ENCODE data around the gene TLE7. TPM values are rescaled to one million over a fixed set of nuclear protein-coding genes. Genes with fewer than 3 reads are reported as not detected.

The TLE7 gene
- total RNA-seq, 1 donor from 2014 or later, result not detected

DNA sequence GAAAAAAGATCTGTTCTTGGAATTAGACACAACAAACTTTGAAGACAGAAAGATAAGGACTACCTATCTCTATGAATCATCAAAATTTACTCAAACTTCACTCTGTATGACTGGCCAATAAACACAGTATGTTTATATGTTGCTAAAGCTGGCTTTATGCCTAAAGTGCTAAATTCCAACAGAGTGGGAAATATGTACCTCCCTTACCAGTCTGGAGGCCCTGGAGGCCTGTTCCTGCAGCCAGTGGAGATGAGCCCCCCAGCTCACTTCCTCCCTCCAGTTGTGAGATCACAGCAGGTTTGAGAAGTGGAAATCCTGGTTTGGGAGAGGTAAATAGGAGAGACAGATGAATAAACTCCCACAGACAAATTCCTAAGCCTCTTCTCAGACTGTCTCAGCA lies 11.2 kb upstream of the TLE7 start:
- H3K9me3 Mint-ChIP-seq (ENCODE audit: low read depth), result peaks cover 64% of the 10 kb centered on the region

DNA sequence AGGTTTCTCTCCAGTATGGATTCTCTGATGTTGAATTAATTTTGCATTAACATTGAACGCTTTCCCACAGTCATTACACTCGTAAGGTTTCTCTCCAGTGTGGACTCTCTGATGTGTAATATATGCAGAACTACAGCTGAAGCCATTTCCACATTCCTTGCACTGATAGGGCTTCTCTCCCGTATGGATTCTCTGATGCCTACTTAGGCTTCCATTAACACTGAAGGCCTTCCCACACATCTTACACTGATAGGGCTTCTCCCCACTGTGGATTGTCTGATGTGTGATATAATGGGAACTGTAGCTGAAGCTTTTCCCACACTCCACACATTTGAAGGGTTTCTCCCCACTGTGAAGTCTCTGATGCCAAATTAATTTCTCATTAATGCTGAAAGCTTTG lies 7.2 kb upstream of the TLE7 start:
- Mint-ChIP-seq H3K27ac (ENCODE audit: unreplicated experiment) (no peak overlapping the region), H3K4me3 (ENCODE audit: unreplicated experiment) (no peak overlapping the region), H3K4me1 (ENCODE audit: low read depth) (no peaks in the 10 kb centered on the region), H3K27me3 (ENCODE audit: low read depth) (no peaks in the 10 kb centered on the region), H3K36me3 (ENCODE audit: low read depth) (peaks cover 66% of the 10 kb centered on the region), H3K9me3 (ENCODE audit: low read depth) (peaks cover 78% of the 10 kb centered on the region)
- TF ChIP-seq, protein P1, sequence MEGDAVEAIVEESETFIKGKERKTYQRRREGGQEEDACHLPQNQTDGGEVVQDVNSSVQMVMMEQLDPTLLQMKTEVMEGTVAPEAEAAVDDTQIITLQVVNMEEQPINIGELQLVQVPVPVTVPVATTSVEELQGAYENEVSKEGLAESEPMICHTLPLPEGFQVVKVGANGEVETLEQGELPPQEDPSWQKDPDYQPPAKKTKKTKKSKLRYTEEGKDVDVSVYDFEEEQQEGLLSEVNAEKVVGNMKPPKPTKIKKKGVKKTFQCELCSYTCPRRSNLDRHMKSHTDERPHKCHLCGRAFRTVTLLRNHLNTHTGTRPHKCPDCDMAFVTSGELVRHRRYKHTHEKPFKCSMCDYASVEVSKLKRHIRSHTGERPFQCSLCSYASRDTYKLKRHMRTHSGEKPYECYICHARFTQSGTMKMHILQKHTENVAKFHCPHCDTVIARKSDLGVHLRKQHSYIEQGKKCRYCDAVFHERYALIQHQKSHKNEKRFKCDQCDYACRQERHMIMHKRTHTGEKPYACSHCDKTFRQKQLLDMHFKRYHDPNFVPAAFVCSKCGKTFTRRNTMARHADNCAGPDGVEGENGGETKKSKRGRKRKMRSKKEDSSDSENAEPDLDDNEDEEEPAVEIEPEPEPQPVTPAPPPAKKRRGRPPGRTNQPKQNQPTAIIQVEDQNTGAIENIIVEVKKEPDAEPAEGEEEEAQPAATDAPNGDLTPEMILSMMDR (IDR thresholded peaks at IDR 0.05), result no peak
- DNase-seq (ENCODE audit: low spot score), result no peak

More for the DNA sequence above, 11.2 kb upstream of the TLE7 start:
- DNase-seq (ENCODE audit: low spot score), result no peak
- no peak overlapping the region for H3K27ac Mint-ChIP-seq (ENCODE audit: unreplicated experiment)
- no peaks in the 10 kb centered on the region for H3K4me1 Mint-ChIP-seq (ENCODE audit: low read depth)
- TF ChIP-seq, protein P1 (IDR thresholded peaks at IDR 0.05), result no peak
- peaks cover 84% of the 10 kb centered on the region for H3K36me3 Mint-ChIP-seq (ENCODE audit: low read depth)
- no peaks in the 10 kb centered on the region for H3K27me3 Mint-ChIP-seq (ENCODE audit: low read depth)
- no peak overlapping the region for H3K4me3 Mint-ChIP-seq (ENCODE audit: unreplicated experiment)

GRCh38 chr16:71448274-71448866 lies 6.5 kb upstream of the TLE7 start:
- no peaks in the 10 kb centered on the region for H3K27me3 Mint-ChIP-seq (ENCODE audit: low read depth)
- peaks cover 60% of the 10 kb centered on the region for H3K36me3 Mint-ChIP-seq (ENCODE audit: low read depth)
- H3K9me3 Mint-ChIP-seq (ENCODE audit: low read depth), result peaks cover 78% of the 10 kb centered on the region
- TF ChIP-seq, protein P1 (IDR thresholded peaks at IDR 0.05), result no peak
- H3K4me1 Mint-ChIP-seq (ENCODE audit: low read depth), result no peaks in the 10 kb centered on the region
- no peak overlapping the region for H3K4me3 Mint-ChIP-seq (ENCODE audit: unreplicated experiment)
- no peak overlapping the region for H3K27ac Mint-ChIP-seq (ENCODE audit: unreplicated experiment)
- no peak for DNase-seq (ENCODE audit: low spot score)

GRCh38 chr16:71443714-71444113 lies 1.9 kb upstream of the TLE7 start:
- no peak for DNase-seq (ENCODE audit: low spot score)
- no peaks in the 10 kb centered on the region for H3K4me1 Mint-ChIP-seq (ENCODE audit: low read depth)
- TF ChIP-seq, protein P1 (IDR thresholded peaks at IDR 0.05), result no peak
- no peak overlapping the region for H3K27ac Mint-ChIP-seq (ENCODE audit: unreplicated experiment)
- H3K9me3 Mint-ChIP-seq (ENCODE audit: low read depth), result peaks cover 42% of the 10 kb centered on the region
- peaks cover 14% of the 10 kb centered on the region for H3K36me3 Mint-ChIP-seq (ENCODE audit: low read depth)
- H3K4me3 Mint-ChIP-seq (ENCODE audit: unreplicated experiment), result no peak overlapping the region
- no peaks in the 10 kb centered on the region for H3K27me3 Mint-ChIP-seq (ENCODE audit: low read depth)

- DNase-seq (ENCODE audit: low spot score), result no peak
- peaks cover 3% of the 10 kb centered on the region for H3K27me3 Mint-ChIP-seq (ENCODE audit: low read depth)
Measured at GRCh38 chr16:71441348-71442050, 355 bp downstream of the TLE7 start.

More at GRCh38 chr16:71441348-71442050, 355 bp downstream of the TLE7 start:
- TF ChIP-seq, protein P1 (IDR thresholded peaks at IDR 0.05), result no peak
- H3K4me1 Mint-ChIP-seq (ENCODE audit: low read depth), result no peaks in the 10 kb centered on the region
- peaks cover 1% of the 10 kb centered on the region for H3K36me3 Mint-ChIP-seq (ENCODE audit: low read depth)
- H3K27ac Mint-ChIP-seq (ENCODE audit: unreplicated experiment), result no peak overlapping the region
- H3K9me3 Mint-ChIP-seq (ENCODE audit: low read depth), result peaks cover 26% of the 10 kb centered on the region
- H3K4me3 Mint-ChIP-seq (ENCODE audit: unreplicated experiment), result no peak overlapping the region

Measured in chondrocyte (in vitro differentiated cells).